Activated CD4-positive, alpha-beta T cell treated with anti-CD3 and anti-CD28 coated beads, Interleukin-2, amount 10 ng/mL, durations not matched to agents 7 days and 5 days (primary cell): ENCODE results near the gene SCUBE1. TPM values are rescaled to one million over a fixed set of nuclear protein-coding genes. Genes with fewer than 3 reads are reported as not detected.
A peak's percentile ranks its signal among the peaks of the same experiment; 100 is the strongest.

ENCODE experiments used
- CTCF ChIA-PET: fragments of 350-600 bp; sonication (Branson Sonifier 250); formaldehyde crosslinking; loops from one replicate; lab custom pipeline; 2021; ENCODE audit warnings: antibody characterized with exemption; lab: Charles Lee
- POLR2A ChIA-PET: fragments of 350-600 bp; sonication (Branson Sonifier 250); formaldehyde crosslinking; loops from one replicate; lab custom pipeline; 2021; ENCODE audit warnings: antibody characterized with exemption; lab: Charles Lee
- DNase-seq: peaks from one replicate; pipeline ENCODE4 v3.0.0-alpha.2; 2020
- H3K27ac Mint-ChIP-seq: one replicate; pipeline ENCODE4 v1.8.0; 2021; ENCODE audit warnings: mild to moderate bottlenecking, moderate library complexity, mixed read lengths
- H3K27me3 Mint-ChIP-seq: one replicate; pipeline ENCODE4 v1.8.0; 2021; ENCODE audit warnings: mixed read lengths
- H3K36me3 Mint-ChIP-seq: one replicate; pipeline ENCODE4 v1.8.0; 2021; ENCODE audit warnings: low read depth, mixed read lengths
- H3K4me1 Mint-ChIP-seq: one replicate; pipeline ENCODE4 v1.8.0; 2021; ENCODE audit warnings: mixed read lengths
- H3K4me3 Mint-ChIP-seq: one replicate; pipeline ENCODE4 v1.8.0; 2021; ENCODE audit warnings: mild to moderate bottlenecking, moderate library complexity, mixed read lengths
- H3K9me3 Mint-ChIP-seq: one replicate; pipeline ENCODE4 v1.8.0; 2021; ENCODE audit warnings: mixed read lengths
- total RNA-seq, 2 experiments: library from RNA; stranded (reverse); gene quantifications; one replicate each; pipeline ENCODE4 v1.2.3, GENCODE V29; 2021

SCUBE1 gene
- total RNA-seq, 2 experiments from 2014 or later = not detected

DNA sequence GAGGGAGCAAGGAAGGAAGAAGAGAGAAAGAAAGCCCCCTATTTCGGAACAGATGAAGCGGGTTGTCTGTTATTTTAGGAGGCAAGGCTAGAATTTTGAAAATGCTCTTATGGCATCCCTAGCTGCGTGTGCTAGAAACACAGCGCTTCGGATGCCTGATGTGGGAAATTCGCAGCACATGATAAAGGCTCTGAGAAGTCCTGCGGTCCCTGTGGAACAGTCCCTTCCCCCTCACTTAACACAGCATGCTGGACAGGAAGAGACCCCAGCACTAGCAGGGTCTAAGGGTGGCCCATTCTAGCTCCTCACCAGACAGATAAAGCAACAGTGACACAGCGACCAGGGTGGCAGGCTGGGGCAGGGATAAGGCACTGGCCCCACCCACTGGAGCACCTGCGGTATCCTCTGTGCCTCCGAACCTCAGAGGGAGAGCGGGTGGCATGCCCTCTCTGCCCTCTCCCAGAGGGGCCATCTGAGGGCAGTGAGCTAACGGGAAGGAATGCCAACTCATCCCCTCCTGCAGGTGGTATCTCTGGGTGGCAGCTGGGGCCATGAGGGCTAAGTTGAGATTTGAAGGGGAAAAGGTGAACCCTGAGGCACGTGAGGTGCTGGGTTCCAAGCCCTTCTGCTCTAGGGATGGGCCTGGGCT lies 75.7 kb downstream of the SCUBE1 start:
- DNase-seq = no peak
- Mint-ChIP-seq H3K4me1 (peaks cover 35% of the 10 kb centered on the region), H3K4me3 (no peak overlapping the region), H3K9me3 (no peaks in the 10 kb centered on the region), H3K36me3 (no peaks in the 10 kb centered on the region), H3K27ac (no peak overlapping the region), H3K27me3 (no peaks in the 10 kb centered on the region)
- CTCF ChIA-PET = interaction anchor here (1.0 to 4.7 kb wide), 4 partner anchors 8 to 79 kb away, joined by 3 to 22 read pairs (median 6); no protein-coding TSS in a partner anchor
- POLR2A ChIA-PET = no interaction called here

DNA sequence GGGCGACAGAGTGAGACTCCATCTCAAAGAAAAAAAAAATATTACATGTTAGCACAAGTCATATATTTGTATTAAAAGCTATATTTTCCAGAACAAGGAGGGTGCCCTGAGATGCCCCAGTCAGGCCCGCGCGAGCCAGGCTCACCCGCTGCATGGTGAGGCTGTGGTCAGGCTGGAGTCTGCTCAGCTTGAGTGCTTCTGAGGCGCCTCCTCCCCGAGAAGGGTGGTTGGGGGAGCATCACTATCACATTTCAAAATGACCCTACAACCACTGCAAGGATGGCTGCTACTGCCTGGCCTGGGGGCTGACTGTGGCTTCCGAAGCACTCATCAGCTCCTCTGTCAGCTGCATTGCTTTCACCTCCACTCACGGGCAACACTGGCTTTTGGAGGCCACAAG lies 77.1 kb downstream of the SCUBE1 start:
- H3K27me3 Mint-ChIP-seq = no peaks in the 10 kb centered on the region
- ChIA-PET CTCF (interaction anchor here (1.0 to 4.7 kb wide), 3 partner anchors 10 to 81 kb away, joined by 4 to 22 read pairs (median 7); no protein-coding TSS in a partner anchor), POLR2A (no interaction called here)
- no peak overlapping the region for H3K4me3 Mint-ChIP-seq
- H3K4me1 Mint-ChIP-seq = peaks cover 35% of the 10 kb centered on the region
- no peak overlapping the region for H3K27ac Mint-ChIP-seq
- no peaks in the 10 kb centered on the region for H3K36me3 Mint-ChIP-seq
- no peak for DNase-seq
- no peaks in the 10 kb centered on the region for H3K9me3 Mint-ChIP-seq

DNA sequence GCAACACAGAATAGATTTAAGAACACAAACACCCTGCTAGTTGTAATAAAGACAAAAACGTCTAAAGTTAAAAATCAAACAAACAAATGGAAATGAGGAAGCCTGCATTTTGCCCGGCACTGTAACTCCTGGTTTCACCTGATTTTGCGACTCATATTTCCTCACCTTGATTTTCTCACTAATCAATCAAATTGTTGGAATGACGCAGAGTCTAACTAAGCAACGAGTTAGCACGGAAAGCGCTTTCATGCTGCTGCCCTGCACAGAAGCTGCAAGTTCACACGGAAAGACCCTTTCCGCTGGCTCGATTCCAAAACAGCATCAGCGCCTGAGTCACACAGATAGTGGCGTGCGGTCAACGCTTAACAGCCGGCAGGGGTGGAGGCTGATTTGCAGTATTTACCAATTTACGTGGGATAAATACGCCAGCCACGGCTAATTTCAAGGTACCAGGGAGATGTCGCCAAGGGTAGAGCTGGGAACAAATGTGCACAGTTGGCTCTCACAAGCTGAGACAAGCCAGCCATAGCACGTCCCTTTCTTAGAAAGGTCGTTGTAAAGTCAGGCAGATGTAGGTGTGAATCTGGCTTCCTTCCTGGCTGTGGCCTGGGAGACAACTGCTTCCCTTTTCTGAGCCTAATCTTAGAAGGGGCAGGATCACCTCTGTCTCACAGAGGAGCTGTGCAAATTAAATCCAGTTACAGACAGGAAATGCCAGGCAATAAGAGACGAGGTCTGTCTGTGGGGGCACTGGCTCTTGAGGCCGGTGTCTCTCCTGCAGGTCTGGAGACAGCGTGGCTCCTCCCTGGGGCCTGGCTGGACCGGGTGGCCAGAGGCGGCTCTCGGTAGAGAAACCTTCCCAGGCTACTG lies 79.3 kb downstream of the SCUBE1 start:
- CTCF ChIA-PET = interaction anchor here (1.4 to 4.7 kb wide), 5 partner anchors 10 to 83 kb away, joined by 3 to 22 read pairs (median 5); no protein-coding TSS in a partner anchor
- Mint-ChIP-seq H3K27me3 (peaks cover under 1% of the 10 kb centered on the region), H3K36me3 (no peaks in the 10 kb centered on the region), H3K4me3 (peak overlapping the region; percentile 65), H3K27ac (peak overlapping the region; percentile 89), H3K9me3 (no peaks in the 10 kb centered on the region), H3K4me1 (peaks cover 30% of the 10 kb centered on the region)
- DNase-seq = peak; percentile 87
- POLR2A ChIA-PET = interaction anchor here (0.6 to 0.8 kb wide), 2 partner anchors 9 to 82 kb away, joined by 3 read pairs; no protein-coding TSS in a partner anchor

DNA sequence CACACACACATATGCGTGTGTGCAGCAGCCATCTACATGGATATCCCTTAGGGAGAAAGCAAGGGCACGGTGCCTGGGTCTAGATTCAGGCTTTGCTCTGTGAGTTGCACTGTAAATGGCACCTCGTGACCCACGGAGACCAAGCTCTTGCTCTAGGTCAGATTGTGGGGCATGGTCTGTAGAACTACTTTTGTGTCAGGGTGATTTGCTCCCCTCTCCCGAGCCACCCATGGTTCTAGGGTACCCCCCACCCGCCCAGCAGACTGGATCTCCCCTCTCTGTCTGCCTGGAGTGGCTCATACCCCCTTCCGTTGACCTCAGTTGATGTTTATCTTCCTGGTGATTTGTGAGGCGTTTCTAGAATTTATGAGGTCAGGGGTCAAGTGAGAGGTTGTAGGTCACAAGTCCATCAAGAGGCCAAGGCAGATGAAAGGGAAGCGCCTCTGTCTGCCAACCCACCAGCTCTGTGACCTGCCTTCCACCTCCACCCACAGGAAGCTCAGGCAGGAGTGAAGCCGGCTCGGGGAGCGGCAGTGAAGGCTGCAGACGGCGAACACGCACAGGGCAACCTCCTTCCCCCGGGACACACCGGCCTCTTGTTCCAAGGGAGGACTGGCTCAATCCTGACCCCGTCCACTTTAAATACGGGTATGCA lies 80.1 kb downstream of the SCUBE1 start:
- H3K9me3 Mint-ChIP-seq = no peaks in the 10 kb centered on the region
- H3K27me3 Mint-ChIP-seq = peaks cover 5% of the 10 kb centered on the region
- CTCF ChIA-PET = interaction anchor here (0.9 to 3.3 kb wide), 5 partner anchors 9 to 83 kb away, joined by 3 to 15 read pairs (median 3); no protein-coding TSS in a partner anchor
- H3K36me3 Mint-ChIP-seq = no peaks in the 10 kb centered on the region
- DNase-seq = peak; percentile 63
- peak overlapping the region; percentile 89 for H3K27ac Mint-ChIP-seq
- H3K4me3 Mint-ChIP-seq = peak overlapping the region; percentile 65
- POLR2A ChIA-PET = no interaction called here
- H3K4me1 Mint-ChIP-seq = peaks cover 30% of the 10 kb centered on the region

DNA sequence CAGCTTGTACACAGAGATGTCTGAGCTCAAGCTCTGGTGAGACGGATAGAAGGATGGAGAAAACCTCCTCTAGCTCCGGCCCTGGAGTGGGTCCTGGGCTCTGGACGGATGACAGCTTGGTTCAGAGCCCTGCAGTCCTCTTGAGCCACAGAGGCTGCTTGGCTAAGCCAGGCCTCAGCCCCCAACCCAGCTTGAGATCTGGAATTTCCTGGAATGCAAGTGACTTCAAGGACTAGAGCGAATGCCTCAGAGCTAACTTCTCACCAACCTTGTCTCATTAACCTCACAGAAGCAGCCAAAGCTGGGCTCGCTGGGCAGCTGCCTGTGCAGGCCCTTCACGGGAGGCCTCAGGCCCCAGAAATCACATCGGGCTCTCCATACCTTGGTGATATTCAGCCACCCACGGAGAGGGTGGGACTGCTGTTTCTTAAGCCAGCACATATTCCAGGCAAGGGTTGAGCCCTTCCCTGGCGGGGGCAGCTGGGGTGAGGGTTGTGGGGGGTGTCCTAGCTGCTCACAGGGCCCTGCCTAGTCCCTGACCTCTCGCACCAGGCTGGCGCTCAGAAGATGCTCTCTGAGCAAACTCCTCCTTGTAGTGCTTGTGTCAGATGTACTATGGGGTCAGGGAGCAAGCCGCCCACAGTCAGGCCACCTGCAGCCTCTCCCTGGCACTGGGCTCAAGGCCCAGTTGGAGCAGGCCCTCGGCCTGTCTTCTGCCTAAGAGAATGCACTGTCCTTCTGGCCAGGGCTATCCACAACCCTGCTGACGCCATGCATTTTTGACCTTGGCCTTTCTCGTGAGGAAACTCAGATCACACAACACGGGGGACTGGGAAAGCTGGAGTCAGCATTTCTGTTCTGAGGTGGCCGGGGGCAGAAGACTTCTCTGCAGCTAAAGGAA lies 82.6 kb downstream of the SCUBE1 start:
- Mint-ChIP-seq H3K27ac (no peak overlapping the region), H3K4me1 (peaks cover 43% of the 10 kb centered on the region), H3K9me3 (no peaks in the 10 kb centered on the region), H3K36me3 (no peaks in the 10 kb centered on the region), H3K27me3 (peaks cover 17% of the 10 kb centered on the region), H3K4me3 (no peak overlapping the region)
- CTCF ChIA-PET = interaction anchor here (1.0 to 1.4 kb wide), 3 partner anchors 28 to 161 kb away, joined by 3 to 4 read pairs (median 4); no protein-coding TSS in a partner anchor
- no peak for DNase-seq
- POLR2A ChIA-PET = no interaction called here

DNA sequence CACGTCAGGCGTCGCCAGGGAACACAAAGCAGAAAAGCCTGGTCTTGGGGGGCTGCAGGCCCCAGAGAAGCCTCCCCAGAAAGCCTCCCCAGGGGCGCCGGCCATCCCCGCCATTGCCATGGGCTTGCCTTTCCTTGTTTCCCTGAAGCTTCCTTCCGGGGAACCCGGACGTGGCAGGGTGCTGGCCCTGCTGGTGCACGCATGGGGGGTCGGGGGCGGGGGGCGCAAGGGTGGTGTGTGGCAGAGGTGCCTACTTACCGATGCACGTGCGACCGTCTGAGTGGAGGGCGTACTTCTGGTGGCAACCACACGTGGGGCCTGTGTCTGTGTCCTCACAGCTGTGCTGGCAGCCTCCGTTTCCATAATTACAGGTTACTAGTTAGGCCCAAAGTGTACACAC lies 85.2 kb downstream of the SCUBE1 start:
- no peak overlapping the region for H3K27ac Mint-ChIP-seq
- no peak overlapping the region for H3K4me3 Mint-ChIP-seq
- no peaks in the 10 kb centered on the region for H3K9me3 Mint-ChIP-seq
- DNase-seq = no peak
- no peaks in the 10 kb centered on the region for H3K36me3 Mint-ChIP-seq
- peaks cover 22% of the 10 kb centered on the region for H3K27me3 Mint-ChIP-seq
- H3K4me1 Mint-ChIP-seq = peaks cover 20% of the 10 kb centered on the region
- ChIA-PET POLR2A (no interaction called here), CTCF (interaction anchor here (1.0 kb wide), 1 partner anchor 75 kb away, joined by 3 read pairs; no protein-coding TSS in a partner anchor)

DNA sequence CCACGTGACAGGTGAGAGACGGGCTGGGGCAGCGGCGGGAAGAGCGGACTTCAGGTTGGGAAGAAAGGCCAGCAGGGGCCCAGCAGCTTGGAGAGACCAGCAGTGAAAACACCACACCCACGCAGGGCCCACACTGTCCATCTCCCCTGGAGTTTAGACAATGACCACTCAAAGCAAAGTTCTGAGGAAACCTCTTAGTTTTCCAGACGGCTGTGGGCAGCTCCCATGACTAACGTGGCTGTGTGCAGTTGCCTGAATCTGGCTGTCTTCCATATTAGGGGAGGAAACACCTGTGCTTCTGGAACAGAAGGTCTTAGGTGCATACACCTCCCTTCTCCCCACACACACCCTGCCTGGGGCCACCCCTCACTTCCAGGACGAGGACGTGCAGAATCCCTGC lies 85.6 kb downstream of the SCUBE1 start:
- H3K9me3 Mint-ChIP-seq = no peaks in the 10 kb centered on the region
- ChIA-PET POLR2A (no interaction called here), CTCF (no interaction called here)
- H3K36me3 Mint-ChIP-seq = no peaks in the 10 kb centered on the region
- H3K27ac Mint-ChIP-seq = no peak overlapping the region
- H3K4me1 Mint-ChIP-seq = peaks cover 16% of the 10 kb centered on the region
- no peak overlapping the region for H3K4me3 Mint-ChIP-seq
- DNase-seq = no peak
- H3K27me3 Mint-ChIP-seq = peaks cover 22% of the 10 kb centered on the region

DNA sequence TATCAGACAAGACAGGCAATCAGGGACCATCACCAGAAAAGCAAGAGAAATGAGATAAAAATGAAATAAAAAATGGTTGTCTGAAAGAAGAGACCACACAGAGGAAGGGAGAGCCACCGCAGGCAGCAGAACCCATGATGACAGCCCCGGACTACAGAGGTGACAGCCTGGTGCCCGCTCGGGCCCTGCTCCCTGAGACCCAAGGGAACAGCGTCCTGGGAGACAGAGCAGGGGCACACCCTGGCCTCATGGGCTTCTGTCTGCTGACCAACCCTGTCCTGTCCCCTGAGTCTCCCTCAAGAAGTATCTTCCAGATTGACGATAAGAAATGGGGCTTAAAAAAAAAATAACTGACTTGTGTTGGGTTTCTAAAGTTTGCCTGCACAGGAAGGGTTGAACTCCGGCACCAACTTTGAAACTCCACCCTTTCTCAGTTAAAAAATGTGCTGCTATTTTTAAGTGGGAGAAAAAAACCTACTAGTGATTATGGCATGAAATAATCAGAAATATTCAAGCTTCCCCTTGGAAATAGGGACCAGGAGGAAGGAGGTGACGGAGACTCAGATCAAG lies 86.1 kb downstream of the SCUBE1 start:
- H3K27ac Mint-ChIP-seq = no peak overlapping the region
- ChIA-PET CTCF (no interaction called here), POLR2A (no interaction called here)
- peaks cover 14% of the 10 kb centered on the region for H3K4me1 Mint-ChIP-seq
- H3K9me3 Mint-ChIP-seq = no peaks in the 10 kb centered on the region
- no peak for DNase-seq
- H3K27me3 Mint-ChIP-seq = peaks cover 22% of the 10 kb centered on the region
- H3K36me3 Mint-ChIP-seq = no peaks in the 10 kb centered on the region
- H3K4me3 Mint-ChIP-seq = no peak overlapping the region

DNA sequence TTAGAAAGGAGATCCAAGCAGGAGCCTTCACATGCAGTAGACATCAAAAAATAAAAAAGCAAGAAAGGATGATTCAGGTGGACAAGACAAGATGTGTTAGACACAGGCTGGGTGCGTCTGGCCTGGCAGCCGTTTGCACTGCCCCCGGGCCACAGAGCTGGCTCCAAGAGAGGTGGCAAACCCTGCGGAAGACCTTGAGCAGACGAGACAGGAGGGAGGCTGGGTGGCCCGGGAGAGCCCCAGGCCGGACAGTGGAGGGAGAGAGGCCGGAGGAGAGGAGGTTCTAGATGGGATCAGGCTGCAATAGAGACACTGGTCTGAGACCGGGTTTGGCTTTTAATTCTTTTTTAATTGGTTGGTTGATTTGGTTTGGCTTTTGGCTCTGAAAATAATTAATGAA lies 86.6 kb downstream of the SCUBE1 start:
- H3K27me3 Mint-ChIP-seq = peaks cover 22% of the 10 kb centered on the region
- ChIA-PET CTCF (no interaction called here), POLR2A (no interaction called here)
- no peak overlapping the region for H3K27ac Mint-ChIP-seq
- H3K4me1 Mint-ChIP-seq = peaks cover 14% of the 10 kb centered on the region
- H3K4me3 Mint-ChIP-seq = no peak overlapping the region
- H3K9me3 Mint-ChIP-seq = no peaks in the 10 kb centered on the region
- no peak for DNase-seq
- no peaks in the 10 kb centered on the region for H3K36me3 Mint-ChIP-seq

DNA sequence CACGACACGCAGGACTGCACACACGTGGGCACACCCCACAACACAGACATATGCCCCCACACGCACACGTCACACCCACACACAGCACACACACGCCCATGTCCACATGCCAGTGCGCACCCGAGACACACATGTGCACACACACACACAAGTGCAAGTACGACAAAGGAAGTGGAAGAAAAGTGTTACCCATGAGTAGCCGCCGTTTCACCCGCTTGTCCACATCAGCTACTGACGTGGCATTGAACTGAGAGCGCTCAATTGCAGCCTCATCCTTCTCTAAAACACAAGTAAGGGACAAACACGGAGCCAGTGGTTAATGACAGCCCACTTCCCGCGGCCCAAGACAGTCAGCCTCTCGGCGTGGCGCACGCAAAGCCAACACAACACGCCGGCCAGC lies 87.9 kb downstream of the SCUBE1 start:
- H3K27me3 Mint-ChIP-seq = peaks cover 22% of the 10 kb centered on the region
- no peaks in the 10 kb centered on the region for H3K9me3 Mint-ChIP-seq
- H3K36me3 Mint-ChIP-seq = no peaks in the 10 kb centered on the region
- H3K4me3 Mint-ChIP-seq = no peak overlapping the region
- POLR2A ChIA-PET = no interaction called here
- no peak for DNase-seq
- CTCF ChIA-PET = interaction anchor here (2.7 kb wide), 1 partner anchor 9 kb away, joined by 15 read pairs; no protein-coding TSS in a partner anchor
- peaks cover 14% of the 10 kb centered on the region for H3K4me1 Mint-ChIP-seq
- H3K27ac Mint-ChIP-seq = no peak overlapping the region

DNA sequence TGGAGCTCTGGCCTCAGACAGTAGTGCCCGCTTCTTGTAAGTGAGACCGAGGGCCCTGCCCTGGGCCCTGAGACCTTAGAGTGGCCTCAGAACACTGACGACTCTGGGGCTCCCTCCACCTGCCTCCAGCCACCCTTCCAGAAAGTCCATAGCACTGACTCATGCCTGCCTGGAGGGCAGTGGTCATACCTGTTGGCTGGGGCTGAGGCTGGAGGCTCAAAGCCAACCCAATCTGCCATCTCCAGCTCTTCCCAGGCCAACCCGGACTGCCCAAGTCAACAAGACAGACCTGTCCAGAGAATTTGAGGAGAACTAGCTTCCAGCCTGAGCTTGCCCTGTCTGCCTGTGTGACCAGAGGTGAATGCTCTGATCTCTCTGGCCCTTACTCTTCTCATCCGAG lies 89.3 kb downstream of the SCUBE1 start:
- no peak for DNase-seq
- CTCF ChIA-PET = interaction anchor here (1.1 to 2.7 kb wide), 3 partner anchors 10 to 131 kb away, joined by 3 to 15 read pairs (median 9); no protein-coding TSS in a partner anchor
- no peaks in the 10 kb centered on the region for H3K9me3 Mint-ChIP-seq
- peaks cover 14% of the 10 kb centered on the region for H3K4me1 Mint-ChIP-seq
- H3K27ac Mint-ChIP-seq = no peak overlapping the region
- no peaks in the 10 kb centered on the region for H3K36me3 Mint-ChIP-seq
- H3K4me3 Mint-ChIP-seq = no peak overlapping the region
- POLR2A ChIA-PET = no interaction called here
- peaks cover 21% of the 10 kb centered on the region for H3K27me3 Mint-ChIP-seq
